ENCODE results near the gene FLACC1. TPM values are rescaled to one million over a fixed set of nuclear protein-coding genes. Genes with fewer than 3 reads are reported as not detected.
A peak's percentile ranks its signal among the peaks of the same experiment; 100 is the strongest.

The FLACC1 gene
- polyA plus RNA-seq, 3 donors = 0.16 to 0.91 TPM; not detected in 1

DNA sequence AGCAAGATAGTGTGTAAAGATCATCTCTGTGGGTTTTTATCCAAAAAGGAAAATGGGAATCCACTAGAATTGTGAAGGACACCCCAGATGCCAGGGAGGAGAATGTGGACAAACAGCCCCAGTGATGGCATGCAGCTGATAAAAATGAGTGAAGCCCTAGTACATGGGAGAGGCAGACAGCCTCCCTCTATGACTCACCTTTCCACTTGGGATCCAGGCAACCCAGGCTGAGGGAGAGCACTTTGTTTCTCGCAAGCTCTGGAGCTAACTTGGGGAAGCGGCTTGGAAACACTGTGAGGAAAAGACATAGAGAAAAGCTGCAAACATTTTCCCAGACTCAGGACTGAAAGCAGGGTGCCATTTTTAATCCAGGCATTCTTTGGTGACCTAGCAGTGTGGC lies 5.3 kb upstream of the FLACC1 start:
- H3K27me3 Mint-ChIP-seq (ENCODE audit: low read depth in 3 of 3) = no peaks in the 10 kb centered on the region
- no peaks in the 10 kb centered on the region for H3K27me3 ChIP-seq (ENCODE audit: control insufficient read depth in 2 of 2, insufficient read depth in 2 of 2, low read length in 2 of 2)
- no peak for DNase-seq
- no peak overlapping the region for H3K27ac ChIP-seq (ENCODE audit: low read depth in 1 of 2, low read length in 2 of 2)
- H4K20me1 ChIP-seq (ENCODE audit: insufficient read depth, low read length) = no peaks in the 10 kb centered on the region
- peaks cover 21 to 26% of the 10 kb centered on the region in 2 donors for H3K36me3 Mint-ChIP-seq
- intact Hi-C loops (cut with micrococcal nuclease) = loop anchor here (5.0 to 10.0 kb wide), 2 partner anchors 88 to 125 kb away; no protein-coding TSS in a partner anchor
- H2AFZ ChIP-seq (ENCODE audit: insufficient read depth, low read depth, low read length, poor library complexity, severe bottlenecking) = no peak overlapping the region
- TF ChIP-seq CTCF (IDR thresholded peaks at IDR 0.05) = no peak
- H3K9me3 ChIP-seq (replicated peaks in 1 of 2; ENCODE audit: control insufficient read depth in 1 of 2, insufficient read depth in 1 of 2, low read length in 2 of 2) = peaks cover 0 to 7% of the 10 kb centered on the region in 2 donors
- H3K9ac ChIP-seq (ENCODE audit: insufficient read depth, low read length, poor library complexity, severe bottlenecking) = no peak overlapping the region
- H3K9me3 Mint-ChIP-seq = peaks cover 5 to 15% (median 5%) of the 10 kb centered on the region in 7 donors
- H3K79me2 ChIP-seq (ENCODE audit: insufficient read depth, low read length) = no peaks in the 10 kb centered on the region
- no peaks in the 10 kb centered on the region for H3K4me1 ChIP-seq (ENCODE audit: control insufficient read depth in 1 of 2, insufficient read depth in 2 of 2, low read length in 2 of 2)
- H3K27ac Mint-ChIP-seq = peak overlapping the region in 1 of 7 donors; percentile 14
- H3K4me3 Mint-ChIP-seq = no peak overlapping the region
- no peak overlapping the region for H3K4me3 ChIP-seq (replicated peaks in 1 of 3; ENCODE audit: low read depth in 2 of 3, low read length in 3 of 3)
- 100% methylated on average over 2 of the region's 2 CpGs for WGBS (ENCODE audit: insufficient coverage)
- no peak overlapping the region for H3K4me2 ChIP-seq (replicated peaks; ENCODE audit: extremely low read depth, low read length, poor library complexity, severe bottlenecking)
- peaks cover 2% of the 10 kb centered on the region for H3K4me1 Mint-ChIP-seq
- H3K36me3 ChIP-seq (replicated peaks in 1 of 2; ENCODE audit: control insufficient read depth in 1 of 2, insufficient read depth in 2 of 2, low read length in 2 of 2) = peaks cover 2 to 38% of the 10 kb centered on the region in 2 donors

GRCh38 chr2:201361078-201361733 lies 4.1 kb upstream of the FLACC1 start:
- H3K9me3 Mint-ChIP-seq = peaks cover 0 to 6% (median 0%) of the 10 kb centered on the region in 7 donors
- Histone ChIP-seq H3K4me3 (replicated peaks in 1 of 3; ENCODE audit: low read depth in 2 of 3, low read length in 3 of 3) (no peak overlapping the region), H3K4me1 (ENCODE audit: control insufficient read depth in 1 of 2, insufficient read depth in 2 of 2, low read length in 2 of 2) (no peaks in the 10 kb centered on the region), H3K27ac (ENCODE audit: low read depth in 1 of 2, low read length in 2 of 2) (no peak overlapping the region), H4K20me1 (ENCODE audit: insufficient read depth, low read length) (no peaks in the 10 kb centered on the region), H3K79me2 (ENCODE audit: insufficient read depth, low read length) (no peaks in the 10 kb centered on the region), H3K27me3 (ENCODE audit: control insufficient read depth in 2 of 2, insufficient read depth in 2 of 2, low read length in 2 of 2) (no peaks in the 10 kb centered on the region), H3K9me3 (replicated peaks in 1 of 2; ENCODE audit: control insufficient read depth in 1 of 2, insufficient read depth in 1 of 2, low read length in 2 of 2) (peaks cover 0 to 5% of the 10 kb centered on the region in 2 donors), H3K4me2 (replicated peaks; ENCODE audit: extremely low read depth, low read length, poor library complexity, severe bottlenecking) (no peak overlapping the region), H3K9ac (ENCODE audit: insufficient read depth, low read length, poor library complexity, severe bottlenecking) (no peak overlapping the region), H3K36me3 (replicated peaks in 1 of 2; ENCODE audit: control insufficient read depth in 1 of 2, insufficient read depth in 2 of 2, low read length in 2 of 2) (peaks cover 2 to 33% of the 10 kb centered on the region in 2 donors), H2AFZ (ENCODE audit: insufficient read depth, low read depth, low read length, poor library complexity, severe bottlenecking) (no peak overlapping the region)
- no peak for DNase-seq
- H3K27ac Mint-ChIP-seq = no peak overlapping the region
- WGBS (ENCODE audit: insufficient coverage) = no CpG with 5 or more reads among the region's 2 CpGs
- H3K27me3 Mint-ChIP-seq (ENCODE audit: low read depth in 3 of 3) = no peaks in the 10 kb centered on the region
- no peak for TF ChIP-seq CTCF (IDR thresholded peaks at IDR 0.05)
- H3K4me1 Mint-ChIP-seq = peaks cover 2% of the 10 kb centered on the region
- H3K36me3 Mint-ChIP-seq = peaks cover 18 to 26% of the 10 kb centered on the region in 2 donors
- no peak overlapping the region for H3K4me3 Mint-ChIP-seq
- intact Hi-C loops (cut with micrococcal nuclease) = loop anchor here (5.0 to 10.0 kb wide), 2 partner anchors 86 to 124 kb away; no protein-coding TSS in a partner anchor
